WTC11 (cell line): ENCODE results near the gene ZNF700. TPM values are rescaled to one million over a fixed set of nuclear protein-coding genes. Genes with fewer than 3 reads are reported as not detected.
"Not testable (repeated sequence)": the region's sequence is repeated elsewhere in the genome, so short reads cannot be mapped to it uniquely, and the experiment has no call there.

Experiments used
- ATAC-seq: fragments of 200-7000 bp; cut with Tn5 transposase; 2 replicates; pipeline ENCODE4 v1.10.0; 2021; ENCODE audit warnings: mild to moderate bottlenecking, moderate library complexity
- CTCF ChIA-PET: fragments of 300-600 bp; sonication (Branson Sonifier 250); formaldehyde crosslinking; loops from one replicate; lab custom pipeline; 2021; ENCODE audit warnings: antibody characterized with exemption; lab: Charles Lee
- POLR2A ChIA-PET: fragments of 350-600 bp; sonication (Branson Sonifier 250); formaldehyde crosslinking; loops from one replicate; lab custom pipeline; 2021; ENCODE audit warnings: antibody characterized with exemption; lab: Charles Lee
- DNase-seq: peaks from one replicate; pipeline ENCODE4 v3.0.0; 2021; ENCODE audit warnings: low spot score
- H3K27ac Mint-ChIP-seq: 2 replicates; pipeline ENCODE4 v1.8.0; 2021; ENCODE audit warnings: mixed read lengths
- H3K27me3 Mint-ChIP-seq: 2 replicates; pipeline ENCODE4 v1.8.0; 2021; ENCODE audit warnings: low read depth, mild to moderate bottlenecking, moderate library complexity, mixed read lengths
- H3K36me3 Mint-ChIP-seq: 2 replicates; pipeline ENCODE4 v1.8.0; 2021; ENCODE audit warnings: mixed read lengths
- H3K4me1 Mint-ChIP-seq: 2 replicates; pipeline ENCODE4 v1.8.0; 2022; ENCODE audit warnings: mixed read lengths
- H3K4me3 Mint-ChIP-seq: 2 replicates; pipeline ENCODE4 v1.8.0; 2021; ENCODE audit warnings: mild to moderate bottlenecking, moderate library complexity, mixed read lengths
- H3K9me3 Mint-ChIP-seq: 2 replicates; pipeline ENCODE4 v1.8.0; 2021; ENCODE audit warnings: mixed read lengths
- GABPB1 ChIP-seq: sonication (generic); formaldehyde crosslinking; IDR thresholded peaks from 2 replicates; pipeline ENCODE4 v1.8.1; 2023; ENCODE audit warnings: mild to moderate bottlenecking, missing genetic modification reagents
- GRHL2 ChIP-seq: fragments of 250-450 bp; sonication (Bioruptor Pico); IDR thresholded peaks from 2 replicates; pipeline ENCODE4 v1.8.0; 2022; ENCODE audit warnings: mild to moderate bottlenecking, moderate library complexity; ENCODE audit not compliant: insufficient replicate concordance, severe bottlenecking
- GTF2I ChIP-seq: fragments of 250-450 bp; sonication (Bioruptor Pico); conservative IDR thresholded peaks from 2 replicates; pipeline ENCODE4 v1.4.0; 2021; ENCODE audit warnings: mild to moderate bottlenecking
- NR2C2 ChIP-seq: sonication (generic); formaldehyde crosslinking; IDR thresholded peaks from 2 replicates; pipeline ENCODE4 v1.8.0; 2022; ENCODE audit warnings: mild to moderate bottlenecking, missing genetic modification reagents
- OVOL2 ChIP-seq: fragments of 250-450 bp; sonication (Bioruptor Pico); IDR thresholded peaks from 2 replicates; pipeline ENCODE4 v1.9.0; 2021; ENCODE audit warnings: mild to moderate bottlenecking, borderline replicate concordance
- PRRX2 ChIP-seq: fragments of 250-450 bp; sonication (Bioruptor Pico); IDR thresholded peaks from 2 replicates; pipeline ENCODE4 v1.8.0; 2021; ENCODE audit warnings: mild to moderate bottlenecking
- SMAD3 ChIP-seq: sonication (generic); formaldehyde crosslinking; IDR thresholded peaks from 2 replicates; pipeline ENCODE4 v1.8.0; 2022; ENCODE audit warnings: missing genetic modification reagents, mild to moderate bottlenecking, borderline replicate concordance
- ZNF423 ChIP-seq: fragments of 250-450 bp; sonication (Bioruptor Pico); IDR thresholded peaks from 2 replicates; pipeline ENCODE4 v2.1.2; 2022; ENCODE audit warnings: mild to moderate bottlenecking, moderate library complexity
- total RNA-seq: library from RNA; stranded (reverse); gene quantifications from 3 replicates; pipeline ENCODE4 v1.2.3, GENCODE V29; 2021
- TF ChIP-seq, protein P1 (sequence below): fragments of 250-450 bp; sonication (Bioruptor Pico); IDR thresholded peaks from 2 replicates; pipeline ENCODE4 v1.8.0; 2021; ENCODE audit warnings: mild to moderate bottlenecking
- TF ChIP-seq, protein P2 (sequence below): fragments of 250-450 bp; sonication (Bioruptor Pico); IDR thresholded peaks from 2 replicates; pipeline ENCODE4 v1.9.0; 2021; ENCODE audit warnings: mild to moderate bottlenecking
- TF ChIP-seq, protein P3 (sequence below): sonication (generic); formaldehyde crosslinking; IDR thresholded peaks from 2 replicates; pipeline ENCODE4 v1.8.1; 2022; ENCODE audit warnings: mild to moderate bottlenecking, moderate library complexity, missing genetic modification reagents

ZNF700 gene
- total RNA-seq, 1 experiment from 2014 or later = 9.1 TPM

DNA sequence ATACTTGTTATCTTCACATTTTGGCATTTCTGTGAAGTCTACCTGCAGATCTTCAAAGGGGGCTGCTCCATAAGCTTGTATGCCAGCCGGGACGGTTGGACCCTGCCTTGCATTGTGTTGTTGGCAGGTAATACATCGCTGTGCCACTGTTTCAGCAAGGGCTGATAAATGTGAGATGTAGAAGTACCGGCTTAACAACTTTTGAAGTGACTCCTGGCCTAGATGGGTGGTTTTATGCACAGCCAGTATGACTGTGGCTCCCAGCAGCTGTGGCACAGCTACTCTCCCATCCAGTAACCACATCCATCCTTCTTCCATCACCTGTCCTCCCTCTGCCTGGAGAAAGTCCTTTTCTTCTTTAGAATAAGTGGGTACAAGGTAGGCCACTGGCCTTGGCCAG is 19.7 kb downstream of the ZNF700 start:
- no peak for ATAC-seq
- H3K27me3 Mint-ChIP-seq = peaks cover 7% of the 10 kb centered on the region
- no peak overlapping the region for H3K27ac Mint-ChIP-seq
- peaks cover 96% of the 10 kb centered on the region for H3K36me3 Mint-ChIP-seq
- H3K4me3 Mint-ChIP-seq = no peak overlapping the region
- POLR2A ChIA-PET = no interaction called here
- TF ChIP-seq, protein P1, sequence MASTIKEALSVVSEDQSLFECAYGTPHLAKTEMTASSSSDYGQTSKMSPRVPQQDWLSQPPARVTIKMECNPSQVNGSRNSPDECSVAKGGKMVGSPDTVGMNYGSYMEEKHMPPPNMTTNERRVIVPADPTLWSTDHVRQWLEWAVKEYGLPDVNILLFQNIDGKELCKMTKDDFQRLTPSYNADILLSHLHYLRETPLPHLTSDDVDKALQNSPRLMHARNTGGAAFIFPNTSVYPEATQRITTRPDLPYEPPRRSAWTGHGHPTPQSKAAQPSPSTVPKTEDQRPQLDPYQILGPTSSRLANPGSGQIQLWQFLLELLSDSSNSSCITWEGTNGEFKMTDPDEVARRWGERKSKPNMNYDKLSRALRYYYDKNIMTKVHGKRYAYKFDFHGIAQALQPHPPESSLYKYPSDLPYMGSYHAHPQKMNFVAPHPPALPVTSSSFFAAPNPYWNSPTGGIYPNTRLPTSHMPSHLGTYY (CRISPR knock-in tag) = no peak
- TF ChIP-seq, all 79 proteins: peak for 0
- no peak for DNase-seq
- Mint-ChIP-seq H3K9me3 (peaks cover 94% of the 10 kb centered on the region), H3K4me1 (no peaks in the 10 kb centered on the region)
- CTCF ChIA-PET = interaction anchor here (1.7 to 2.3 kb wide), 2 partner anchors 21 to 115 kb away, joined by 6 to 15 read pairs; partner anchors contain the start of gene ZNF700

DNA sequence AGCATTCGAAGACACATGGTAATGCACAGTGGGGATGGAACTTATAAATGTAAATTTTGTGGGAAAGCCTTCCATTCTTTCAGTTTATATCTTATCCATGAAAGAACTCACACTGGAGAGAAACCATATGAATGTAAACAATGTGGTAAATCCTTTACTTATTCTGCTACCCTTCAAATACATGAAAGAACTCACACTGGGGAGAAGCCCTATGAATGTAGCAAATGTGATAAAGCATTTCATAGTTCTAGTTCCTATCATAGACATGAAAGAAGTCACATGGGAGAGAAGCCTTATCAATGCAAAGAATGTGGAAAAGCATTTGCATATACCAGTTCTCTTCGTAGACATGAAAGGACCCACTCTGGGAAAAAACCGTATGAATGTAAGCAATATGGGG is 23.7 kb downstream of the ZNF700 start:
- no peak for DNase-seq
- CTCF ChIA-PET = no interaction called here
- no peak for ATAC-seq
- H3K27me3 Mint-ChIP-seq = peaks cover 23% of the 10 kb centered on the region
- no peaks in the 10 kb centered on the region for H3K4me1 Mint-ChIP-seq
- H3K36me3 Mint-ChIP-seq = peaks cover 98% of the 10 kb centered on the region
- H3K27ac Mint-ChIP-seq = no peak overlapping the region
- H3K9me3 Mint-ChIP-seq = peaks cover 95% of the 10 kb centered on the region
- POLR2A ChIA-PET = no interaction called here
- TF ChIP-seq GRHL2 (CRISPR knock-in tag) = no peak
- no peak for TF ChIP-seq GABPB1 (CRISPR knock-in tag)
- TF ChIP-seq NR2C2 (CRISPR knock-in tag) = no peak
- H3K4me3 Mint-ChIP-seq = no peak overlapping the region

DNA sequence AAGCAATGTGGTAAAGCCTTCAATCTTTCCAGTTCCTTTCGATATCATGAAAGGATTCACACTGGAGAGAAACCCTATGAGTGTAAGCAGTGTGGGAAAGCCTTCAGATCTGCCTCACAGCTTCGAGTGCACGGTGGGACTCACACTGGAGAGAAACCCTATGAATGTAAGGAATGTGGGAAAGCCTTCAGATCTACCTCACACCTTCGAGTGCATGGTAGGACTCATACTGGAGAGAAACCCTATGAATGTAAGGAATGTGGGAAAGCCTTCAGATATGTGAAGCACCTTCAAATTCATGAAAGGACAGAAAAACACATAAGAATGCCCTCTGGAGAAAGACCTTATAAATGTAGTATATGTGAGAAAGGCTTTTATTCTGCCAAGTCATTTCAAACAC is 24.3 kb downstream of the ZNF700 start:
- peaks cover 94% of the 10 kb centered on the region for H3K9me3 Mint-ChIP-seq
- no peak for DNase-seq
- ChIA-PET POLR2A (no interaction called here), CTCF (no interaction called here)
- H3K27ac Mint-ChIP-seq = no peak overlapping the region
- no peaks in the 10 kb centered on the region for H3K4me1 Mint-ChIP-seq
- TF ChIP-seq, protein P2, sequence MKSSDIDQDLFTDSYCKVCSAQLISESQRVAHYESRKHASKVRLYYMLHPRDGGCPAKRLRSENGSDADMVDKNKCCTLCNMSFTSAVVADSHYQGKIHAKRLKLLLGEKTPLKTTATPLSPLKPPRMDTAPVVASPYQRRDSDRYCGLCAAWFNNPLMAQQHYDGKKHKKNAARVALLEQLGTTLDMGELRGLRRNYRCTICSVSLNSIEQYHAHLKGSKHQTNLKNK (CRISPR knock-in tag) = no peak
- TF ChIP-seq PRRX2 (no peak), SMAD3 (no peak), GTF2I (CRISPR knock-in tag) (0 out of 2 replicates have a peak, but pooled peaks have one; percentile 62)
- no peak for ATAC-seq
- H3K36me3 Mint-ChIP-seq = peaks cover 97% of the 10 kb centered on the region
- peaks cover 23% of the 10 kb centered on the region for H3K27me3 Mint-ChIP-seq
- no peak overlapping the region for H3K4me3 Mint-ChIP-seq

DNA sequence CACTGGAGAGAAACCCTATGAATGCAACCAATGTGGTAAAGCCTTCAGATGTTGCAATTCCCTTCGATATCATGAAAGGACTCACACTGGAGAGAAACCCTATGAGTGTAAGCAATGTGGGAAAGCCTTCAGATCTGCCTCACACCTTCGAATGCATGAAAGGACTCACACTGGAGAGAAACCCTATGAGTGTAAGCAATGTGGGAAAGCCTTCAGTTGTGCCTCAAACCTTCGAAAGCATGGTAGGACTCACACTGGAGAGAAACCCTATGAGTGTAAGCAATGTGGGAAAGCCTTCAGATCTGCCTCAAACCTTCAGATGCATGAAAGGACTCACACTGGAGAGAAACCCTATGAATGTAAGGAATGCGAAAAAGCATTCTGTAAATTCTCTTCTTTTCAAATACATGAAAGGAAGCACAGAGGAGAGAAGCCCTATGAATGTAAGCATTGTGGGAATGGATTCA is 24.7 kb downstream of the ZNF700 start:
- CTCF ChIA-PET, H3K4me3 Mint-ChIP-seq, POLR2A ChIA-PET, H3K4me1 Mint-ChIP-seq, DNase-seq, ATAC-seq, H3K27ac Mint-ChIP-seq: not testable (repeated sequence)
- Mint-ChIP-seq H3K36me3 (peaks cover 92% of the 10 kb centered on the region), H3K27me3 (peaks cover 23% of the 10 kb centered on the region), H3K9me3 (peaks cover 93% of the 10 kb centered on the region)

DNA sequence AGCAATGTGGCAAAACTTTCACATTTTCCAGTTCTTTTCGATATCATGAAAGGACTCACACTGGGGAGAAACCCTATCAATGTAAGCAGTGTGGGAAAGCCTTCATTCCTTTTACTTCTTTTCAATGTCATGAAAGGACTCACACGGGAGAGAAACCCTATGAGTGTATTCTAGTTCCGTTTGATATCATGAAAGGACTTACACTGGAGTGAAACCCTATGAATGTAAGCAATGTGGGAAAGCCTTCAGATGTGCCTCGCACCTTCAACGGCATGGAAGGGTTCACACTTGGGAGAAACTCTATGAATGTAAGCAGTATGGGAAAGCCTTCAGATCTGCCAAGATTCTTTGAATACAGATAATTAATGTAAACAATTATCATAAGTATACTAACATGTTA is 25.4 kb downstream of the ZNF700 start:
- ChIA-PET POLR2A (interaction anchor here (0.7 kb wide), 1 partner anchor 1744 kb away, joined by 5 read pairs; no protein-coding TSS in a partner anchor), CTCF (no interaction called here)
- Mint-ChIP-seq H3K27ac (no peak overlapping the region), H3K4me3 (no peak overlapping the region), H3K36me3 (peaks cover 87% of the 10 kb centered on the region), H3K27me3 (peaks cover 25% of the 10 kb centered on the region), H3K9me3 (peaks cover 90% of the 10 kb centered on the region), H3K4me1 (no peaks in the 10 kb centered on the region)
- DNase-seq (no peak), ATAC-seq (no peak)
- TF ChIP-seq OVOL2 (no peak), ZNF423 (CRISPR knock-in tag) (no peak)
- TF ChIP-seq, protein P3, sequence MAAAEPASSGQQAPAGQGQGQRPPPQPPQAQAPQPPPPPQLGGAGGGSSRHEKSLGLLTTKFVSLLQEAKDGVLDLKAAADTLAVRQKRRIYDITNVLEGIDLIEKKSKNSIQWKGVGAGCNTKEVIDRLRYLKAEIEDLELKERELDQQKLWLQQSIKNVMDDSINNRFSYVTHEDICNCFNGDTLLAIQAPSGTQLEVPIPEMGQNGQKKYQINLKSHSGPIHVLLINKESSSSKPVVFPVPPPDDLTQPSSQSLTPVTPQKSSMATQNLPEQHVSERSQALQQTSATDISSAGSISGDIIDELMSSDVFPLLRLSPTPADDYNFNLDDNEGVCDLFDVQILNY = no peak
